Measurements from ENCODE around the gene DBT.

DNA sequence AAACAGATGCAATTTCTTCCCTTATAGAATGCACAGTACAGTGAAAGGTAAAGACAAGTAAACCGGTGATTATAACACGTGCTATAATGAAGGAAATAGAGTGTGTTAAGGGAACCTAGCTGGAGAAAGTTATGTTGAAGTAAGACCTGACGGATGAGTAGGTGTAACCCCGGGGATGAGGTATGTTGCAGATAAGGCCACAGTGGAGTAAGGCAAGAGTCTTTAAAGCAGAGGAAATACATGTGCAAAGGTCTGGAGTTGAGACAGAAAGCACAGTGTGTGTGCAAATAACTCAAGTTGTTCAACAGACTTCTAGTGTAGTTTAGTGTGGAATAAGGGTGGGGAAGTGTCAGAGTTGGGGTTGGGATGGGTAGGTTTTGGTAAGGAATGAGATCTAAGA is 2.9 kb downstream of the DBT start:
- TF ChIP-seq, protein P1, sequence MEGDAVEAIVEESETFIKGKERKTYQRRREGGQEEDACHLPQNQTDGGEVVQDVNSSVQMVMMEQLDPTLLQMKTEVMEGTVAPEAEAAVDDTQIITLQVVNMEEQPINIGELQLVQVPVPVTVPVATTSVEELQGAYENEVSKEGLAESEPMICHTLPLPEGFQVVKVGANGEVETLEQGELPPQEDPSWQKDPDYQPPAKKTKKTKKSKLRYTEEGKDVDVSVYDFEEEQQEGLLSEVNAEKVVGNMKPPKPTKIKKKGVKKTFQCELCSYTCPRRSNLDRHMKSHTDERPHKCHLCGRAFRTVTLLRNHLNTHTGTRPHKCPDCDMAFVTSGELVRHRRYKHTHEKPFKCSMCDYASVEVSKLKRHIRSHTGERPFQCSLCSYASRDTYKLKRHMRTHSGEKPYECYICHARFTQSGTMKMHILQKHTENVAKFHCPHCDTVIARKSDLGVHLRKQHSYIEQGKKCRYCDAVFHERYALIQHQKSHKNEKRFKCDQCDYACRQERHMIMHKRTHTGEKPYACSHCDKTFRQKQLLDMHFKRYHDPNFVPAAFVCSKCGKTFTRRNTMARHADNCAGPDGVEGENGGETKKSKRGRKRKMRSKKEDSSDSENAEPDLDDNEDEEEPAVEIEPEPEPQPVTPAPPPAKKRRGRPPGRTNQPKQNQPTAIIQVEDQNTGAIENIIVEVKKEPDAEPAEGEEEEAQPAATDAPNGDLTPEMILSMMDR (IDR thresholded peaks at IDR 0.05; ENCODE audit: insufficient read depth, low read length), result no peak
- TF ChIP-seq, protein P2, sequence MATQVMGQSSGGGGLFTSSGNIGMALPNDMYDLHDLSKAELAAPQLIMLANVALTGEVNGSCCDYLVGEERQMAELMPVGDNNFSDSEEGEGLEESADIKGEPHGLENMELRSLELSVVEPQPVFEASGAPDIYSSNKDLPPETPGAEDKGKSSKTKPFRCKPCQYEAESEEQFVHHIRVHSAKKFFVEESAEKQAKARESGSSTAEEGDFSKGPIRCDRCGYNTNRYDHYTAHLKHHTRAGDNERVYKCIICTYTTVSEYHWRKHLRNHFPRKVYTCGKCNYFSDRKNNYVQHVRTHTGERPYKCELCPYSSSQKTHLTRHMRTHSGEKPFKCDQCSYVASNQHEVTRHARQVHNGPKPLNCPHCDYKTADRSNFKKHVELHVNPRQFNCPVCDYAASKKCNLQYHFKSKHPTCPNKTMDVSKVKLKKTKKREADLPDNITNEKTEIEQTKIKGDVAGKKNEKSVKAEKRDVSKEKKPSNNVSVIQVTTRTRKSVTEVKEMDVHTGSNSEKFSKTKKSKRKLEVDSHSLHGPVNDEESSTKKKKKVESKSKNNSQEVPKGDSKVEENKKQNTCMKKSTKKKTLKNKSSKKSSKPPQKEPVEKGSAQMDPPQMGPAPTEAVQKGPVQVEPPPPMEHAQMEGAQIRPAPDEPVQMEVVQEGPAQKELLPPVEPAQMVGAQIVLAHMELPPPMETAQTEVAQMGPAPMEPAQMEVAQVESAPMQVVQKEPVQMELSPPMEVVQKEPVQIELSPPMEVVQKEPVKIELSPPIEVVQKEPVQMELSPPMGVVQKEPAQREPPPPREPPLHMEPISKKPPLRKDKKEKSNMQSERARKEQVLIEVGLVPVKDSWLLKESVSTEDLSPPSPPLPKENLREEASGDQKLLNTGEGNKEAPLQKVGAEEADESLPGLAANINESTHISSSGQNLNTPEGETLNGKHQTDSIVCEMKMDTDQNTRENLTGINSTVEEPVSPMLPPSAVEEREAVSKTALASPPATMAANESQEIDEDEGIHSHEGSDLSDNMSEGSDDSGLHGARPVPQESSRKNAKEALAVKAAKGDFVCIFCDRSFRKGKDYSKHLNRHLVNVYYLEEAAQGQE (IDR thresholded peaks at IDR 0.05; ENCODE audit: insufficient replicate concordance, low read depth), result no peak
- TF ChIP-seq POLR2AphosphoS5 (IDR thresholded peaks at IDR 0.05; ENCODE audit: low read depth), result no peak
